ENCODE results near the gene LYVE1. TPM values are rescaled to one million over a fixed set of nuclear protein-coding genes. Genes with fewer than 3 reads are reported as not detected.

LYVE1 gene
- total RNA-seq, 4 donors from 2014 or later = 3.9 to 17.0 (median 11.1) TPM

- no peaks in the 10 kb centered on the region for H3K36me3 ChIP-seq
- TF ChIP-seq CTCF (IDR thresholded peaks at IDR 0.05) = no peak
- no peak for TF ChIP-seq EP300 (IDR thresholded peaks at IDR 0.05)
- no peak for TF ChIP-seq POLR2AphosphoS5 (IDR thresholded peaks at IDR 0.05)
- no peak for TF ChIP-seq POLR2A (IDR thresholded peaks at IDR 0.05)
- no peaks in the 10 kb centered on the region for H3K27me3 ChIP-seq
- no peak overlapping the region for H3K4me3 ChIP-seq
- DNase-seq (ENCODE audit: low spot score in 2 of 2) = no peak
- H3K27ac ChIP-seq = no peak overlapping the region
- peaks cover 24% of the 10 kb centered on the region for H3K4me1 ChIP-seq
- no peaks in the 10 kb centered on the region for H3K9me3 ChIP-seq
- 71% methylated on average over 2 of the region's 2 CpGs for WGBS
These were observed 21.9 kb upstream of the LYVE1 start for GRCh38 chr11:10590218-10590915.

GRCh38 chr11:10588904-10589303, 20.4 kb upstream of the LYVE1 start:
- Histone ChIP-seq H3K36me3 (no peaks in the 10 kb centered on the region), H3K4me3 (no peak overlapping the region), H3K4me1 (peaks cover 25% of the 10 kb centered on the region), H3K27ac (peak overlapping the region; percentile 20), H3K27me3 (no peaks in the 10 kb centered on the region), H3K9me3 (no peaks in the 10 kb centered on the region)
- 89% methylated on average over 2 of the region's 2 CpGs for WGBS
- no peak for TF ChIP-seq POLR2A (IDR thresholded peaks at IDR 0.05)
- no peak for TF ChIP-seq EP300 (IDR thresholded peaks at IDR 0.05)
- TF ChIP-seq CTCF (IDR thresholded peaks at IDR 0.05) = no peak
- TF ChIP-seq POLR2AphosphoS5 (IDR thresholded peaks at IDR 0.05) = no peak
- DNase-seq (ENCODE audit: low spot score in 2 of 2) = no peak

GRCh38 chr11:10587995-10588394, 19.5 kb upstream of the LYVE1 start:
- 89% methylated on average over 3 of the region's 3 CpGs for WGBS
- no peaks in the 10 kb centered on the region for H3K36me3 ChIP-seq
- no peak for TF ChIP-seq EP300 (IDR thresholded peaks at IDR 0.05)
- no peak for TF ChIP-seq CTCF (IDR thresholded peaks at IDR 0.05)
- TF ChIP-seq POLR2AphosphoS5 (IDR thresholded peaks at IDR 0.05) = no peak
- TF ChIP-seq POLR2A (IDR thresholded peaks at IDR 0.05) = no peak
- no peak overlapping the region for H3K27ac ChIP-seq
- H3K27me3 ChIP-seq = no peaks in the 10 kb centered on the region
- peaks cover 26% of the 10 kb centered on the region for H3K4me1 ChIP-seq
- no peaks in the 10 kb centered on the region for H3K9me3 ChIP-seq
- DNase-seq (ENCODE audit: low spot score in 2 of 2) = no peak
- no peak overlapping the region for H3K4me3 ChIP-seq

GRCh38 chr11:10587388-10587787, 18.9 kb upstream of the LYVE1 start:
- Histone ChIP-seq H3K27ac (no peak overlapping the region), H3K9me3 (no peaks in the 10 kb centered on the region), H3K36me3 (no peaks in the 10 kb centered on the region), H3K4me1 (peaks cover 21% of the 10 kb centered on the region), H3K4me3 (no peak overlapping the region), H3K27me3 (no peaks in the 10 kb centered on the region)
- no peak for TF ChIP-seq POLR2AphosphoS5 (IDR thresholded peaks at IDR 0.05)
- no peak for TF ChIP-seq CTCF (IDR thresholded peaks at IDR 0.05)
- no peak for TF ChIP-seq POLR2A (IDR thresholded peaks at IDR 0.05)
- TF ChIP-seq EP300 (IDR thresholded peaks at IDR 0.05) = no peak
- DNase-seq (ENCODE audit: low spot score in 2 of 2) = no peak
- whole genome bisulfite sequencing = 79% methylated on average over 7 of the region's 7 CpGs

- Histone ChIP-seq H3K36me3 (peaks cover 4% of the 10 kb centered on the region), H3K9me3 (no peaks in the 10 kb centered on the region), H3K4me3 (no peak overlapping the region), H3K4me1 (peaks cover 20% of the 10 kb centered on the region), H3K27me3 (no peaks in the 10 kb centered on the region), H3K27ac (no peak overlapping the region)
- no peak for TF ChIP-seq EP300 (IDR thresholded peaks at IDR 0.05)
- TF ChIP-seq CTCF (IDR thresholded peaks at IDR 0.05) = no peak
- no peak for TF ChIP-seq POLR2AphosphoS5 (IDR thresholded peaks at IDR 0.05)
- TF ChIP-seq POLR2A (IDR thresholded peaks at IDR 0.05) = no peak
- WGBS = 38% methylated on average over 3 of the region's 3 CpGs
- no peak for DNase-seq (ENCODE audit: low spot score in 2 of 2)
These were observed 15.6 kb upstream of the LYVE1 start for GRCh38 chr11:10584071-10584501.
